DND-41 (cell line): Measurements from ENCODE around the gene INPP5J.

ENCODE experiments used
- ATAC-seq: fragments of 200-7000 bp; cut with Tn5 transposase; 3 replicates; pipeline ENCODE4 v1.9.1; 2021; ENCODE audit warnings: low read depth; ENCODE audit not compliant: insufficient read depth
- DNase-seq: peaks from one replicate; pipeline ENCODE4 v3.0.0-alpha.2; 2020
- H2AFZ ChIP-seq: 2 replicates; pipeline ENCODE4 v1.6.0; 2012; ENCODE audit warnings: low read depth, low read length
- H3K27ac ChIP-seq: 2 replicates; pipeline ENCODE4 v1.5.1; 2012; ENCODE audit warnings: low read length, inconsistent platforms
- H3K27me3 ChIP-seq: fragments of 200-600 bp; sonication (generic); 2 replicates; pipeline ENCODE4 v1.6.0; 2012; ENCODE audit warnings: low read length, mild to moderate bottlenecking, inconsistent platforms; ENCODE audit not compliant: insufficient read depth, poor library complexity
- H3K36me3 ChIP-seq: 2 replicates; pipeline ENCODE4 v1.5.1; 2012; ENCODE audit warnings: low read length, inconsistent platforms; ENCODE audit not compliant: insufficient read depth
- H3K4me1 ChIP-seq: 2 replicates; pipeline ENCODE4 v1.5.1; 2012; ENCODE audit warnings: mild to moderate bottlenecking, low read length; ENCODE audit not compliant: insufficient read depth
- H3K4me2 ChIP-seq: 2 replicates; pipeline ENCODE4 v1.6.0; 2012; ENCODE audit warnings: mild to moderate bottlenecking, moderate library complexity, low read length, inconsistent platforms; ENCODE audit not compliant: insufficient read depth
- H3K4me3 ChIP-seq, 2 experiments: fragments of 200-600 bp in 1 of 2; shearing (Covaris generic) in 1 of 2; 2 replicates each; pipeline ENCODE4 v1.5.1; 2012 to 2016; ENCODE audit warnings: inconsistent platforms in 2 of 2, low read length in 2 of 2, mild to moderate bottlenecking in 2 of 2, low read depth in 1 of 2, moderate library complexity in 1 of 2
- H3K79me2 ChIP-seq: 2 replicates; pipeline ENCODE4 v1.6.0; 2012; ENCODE audit warnings: low read length, inconsistent platforms; ENCODE audit not compliant: insufficient read depth
- H3K9ac ChIP-seq: 2 replicates; pipeline ENCODE4 v1.6.0; 2012; ENCODE audit warnings: low read depth, mild to moderate bottlenecking, inconsistent platforms, low read length, moderate library complexity
- H3K9me3 ChIP-seq: 2 replicates; pipeline ENCODE4 v1.5.1; 2012; ENCODE audit warnings: low read length, moderate library complexity, mild to moderate bottlenecking, inconsistent platforms; ENCODE audit not compliant: insufficient read depth, severe bottlenecking
- H4K20me1 ChIP-seq: 2 replicates; pipeline ENCODE4 v1.6.0; 2012; ENCODE audit warnings: low read length; ENCODE audit not compliant: insufficient read depth
- EZH2 ChIP-seq: IDR thresholded peaks from 3 replicates; pipeline ENCODE4 v1.6.1; 2012; ENCODE audit warnings: borderline replicate concordance, low read depth, mild to moderate bottlenecking, moderate library complexity, low read length, inconsistent platforms; ENCODE audit not compliant: severe bottlenecking
- TF ChIP-seq, protein P1 (sequence below): IDR thresholded peaks from 2 replicates; pipeline ENCODE4 v1.5.1; 2012; ENCODE audit warnings: borderline replicate concordance, low read length, moderate library complexity, mild to moderate bottlenecking; ENCODE audit not compliant: poor library complexity, severe bottlenecking; ENCODE audit errors: extremely low read depth

INPP5J gene

DNA sequence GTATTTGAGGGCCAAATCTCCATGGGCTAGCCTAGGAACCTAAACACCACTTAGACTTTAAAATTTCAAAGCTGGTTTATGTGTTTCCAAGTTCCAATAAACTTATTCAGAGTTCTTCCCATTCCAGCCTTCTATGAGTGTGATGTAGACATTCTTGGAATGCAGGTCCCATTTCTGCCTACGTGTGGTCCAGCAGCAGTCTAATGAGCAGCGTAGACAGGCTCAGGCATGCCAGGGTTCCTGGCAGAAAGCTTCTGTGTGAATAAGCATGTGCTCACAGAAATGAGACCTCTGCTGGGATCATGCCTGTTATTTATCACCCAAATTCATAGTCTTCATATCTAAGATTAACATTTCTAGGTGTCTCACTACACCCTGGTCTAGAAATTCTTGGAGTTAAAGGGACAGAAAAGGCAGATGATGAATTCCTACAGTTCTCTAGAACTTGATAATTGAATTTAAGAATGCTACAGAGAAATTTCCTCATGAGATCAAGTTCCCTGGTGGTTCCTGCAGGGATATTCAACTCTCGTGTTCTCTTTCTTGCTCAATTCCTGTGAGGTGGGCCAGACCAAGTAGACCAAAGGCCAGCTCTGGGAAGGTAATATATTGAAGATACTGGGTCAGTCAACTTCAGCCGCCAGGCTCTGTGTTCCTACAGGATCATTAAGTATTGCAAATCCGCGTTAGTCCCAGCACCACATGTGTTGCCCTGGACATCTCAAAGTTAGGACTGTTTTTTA lies 54.8 kb downstream of the INPP5J start:
- Histone ChIP-seq H2AFZ (no peak overlapping the region), H3K79me2 (peaks cover 39% of the 10 kb centered on the region), H3K9ac (no peak overlapping the region), H4K20me1 (peaks cover 10% of the 10 kb centered on the region; the same call in 1 of the 2 replicates), H3K27ac (no peak overlapping the region), H3K4me3 (no peak overlapping the region), H3K4me2 (no peak overlapping the region), H3K27me3 (no peaks in the 10 kb centered on the region), H3K36me3 (peaks cover 21% of the 10 kb centered on the region; the same call in 1 of the 2 replicates), H3K9me3 (no peaks in the 10 kb centered on the region), H3K4me1 (no peaks in the 10 kb centered on the region)
- DNase-seq (no peak), ATAC-seq (no peak)
- TF ChIP-seq, protein P1, sequence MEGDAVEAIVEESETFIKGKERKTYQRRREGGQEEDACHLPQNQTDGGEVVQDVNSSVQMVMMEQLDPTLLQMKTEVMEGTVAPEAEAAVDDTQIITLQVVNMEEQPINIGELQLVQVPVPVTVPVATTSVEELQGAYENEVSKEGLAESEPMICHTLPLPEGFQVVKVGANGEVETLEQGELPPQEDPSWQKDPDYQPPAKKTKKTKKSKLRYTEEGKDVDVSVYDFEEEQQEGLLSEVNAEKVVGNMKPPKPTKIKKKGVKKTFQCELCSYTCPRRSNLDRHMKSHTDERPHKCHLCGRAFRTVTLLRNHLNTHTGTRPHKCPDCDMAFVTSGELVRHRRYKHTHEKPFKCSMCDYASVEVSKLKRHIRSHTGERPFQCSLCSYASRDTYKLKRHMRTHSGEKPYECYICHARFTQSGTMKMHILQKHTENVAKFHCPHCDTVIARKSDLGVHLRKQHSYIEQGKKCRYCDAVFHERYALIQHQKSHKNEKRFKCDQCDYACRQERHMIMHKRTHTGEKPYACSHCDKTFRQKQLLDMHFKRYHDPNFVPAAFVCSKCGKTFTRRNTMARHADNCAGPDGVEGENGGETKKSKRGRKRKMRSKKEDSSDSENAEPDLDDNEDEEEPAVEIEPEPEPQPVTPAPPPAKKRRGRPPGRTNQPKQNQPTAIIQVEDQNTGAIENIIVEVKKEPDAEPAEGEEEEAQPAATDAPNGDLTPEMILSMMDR = no peak
- TF ChIP-seq EZH2 = no peak

DNA sequence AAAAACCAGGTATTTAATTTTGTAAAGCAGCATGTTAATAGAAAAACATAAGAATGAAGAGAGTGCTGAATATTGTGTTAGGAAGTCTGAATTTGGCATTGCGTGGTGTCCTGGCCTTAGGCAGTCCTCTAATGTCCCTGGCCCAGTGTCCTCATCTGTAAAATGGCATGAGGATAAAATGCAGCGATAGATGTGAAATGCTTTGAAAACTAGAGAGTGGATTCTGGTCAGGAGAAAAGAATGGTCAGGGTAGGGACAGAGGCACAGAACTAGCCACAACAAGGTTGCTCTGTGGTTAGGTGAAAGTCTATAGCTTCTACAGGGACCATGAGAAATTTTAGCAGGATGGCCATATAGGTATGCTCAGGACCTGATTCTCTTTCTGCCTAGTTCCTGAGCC lies 56.1 kb downstream of the INPP5J start:
- H2AFZ ChIP-seq = no peak overlapping the region
- no peak overlapping the region for H3K4me3 ChIP-seq
- H3K4me1 ChIP-seq = no peaks in the 10 kb centered on the region
- no peak overlapping the region for H3K27ac ChIP-seq
- H4K20me1 ChIP-seq = peaks cover 5% of the 10 kb centered on the region; the same call in 1 of the 2 replicates
- ATAC-seq = no peak
- TF ChIP-seq, protein P1 = no peak
- no peak for TF ChIP-seq EZH2
- no peaks in the 10 kb centered on the region for H3K9me3 ChIP-seq
- H3K79me2 ChIP-seq = peaks cover 28% of the 10 kb centered on the region
- DNase-seq = no peak
- H3K9ac ChIP-seq = no peak overlapping the region
- H3K27me3 ChIP-seq = no peaks in the 10 kb centered on the region
- H3K36me3 ChIP-seq = peaks cover 22% of the 10 kb centered on the region
- H3K4me2 ChIP-seq = no peak overlapping the region

DNA sequence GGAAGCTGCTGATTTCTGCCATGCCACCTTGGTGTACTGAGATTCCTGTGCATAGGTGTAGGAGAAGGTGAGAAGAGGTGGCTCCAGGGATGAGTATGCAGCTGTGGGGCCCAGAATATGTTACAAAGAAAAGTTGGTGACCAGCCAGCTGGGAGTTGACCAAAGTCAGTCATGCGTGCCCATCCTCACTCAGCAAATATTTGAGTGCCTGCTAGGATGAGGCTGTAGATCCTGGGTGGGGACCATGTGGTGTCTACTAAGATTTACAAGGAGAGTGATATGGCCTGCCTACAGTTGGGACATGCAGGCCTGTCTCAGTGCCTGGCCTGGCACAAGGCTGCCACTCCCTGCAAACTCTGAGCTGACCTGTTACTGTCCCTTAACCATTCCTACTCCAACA lies 56.6 kb downstream of the INPP5J start:
- no peak overlapping the region for H3K9ac ChIP-seq
- no peak for DNase-seq
- H3K27ac ChIP-seq = no peak overlapping the region
- no peak overlapping the region for H3K4me2 ChIP-seq
- H3K27me3 ChIP-seq = no peaks in the 10 kb centered on the region
- no peaks in the 10 kb centered on the region for H3K9me3 ChIP-seq
- H3K4me1 ChIP-seq = no peaks in the 10 kb centered on the region
- peaks cover 24% of the 10 kb centered on the region for H3K79me2 ChIP-seq
- no peak for ATAC-seq
- no peak overlapping the region for H2AFZ ChIP-seq
- no peak overlapping the region for H3K4me3 ChIP-seq
- H4K20me1 ChIP-seq = 0 out of 2 replicates have a peak, but pooled peaks cover 4% of the 10 kb centered on the region
- TF ChIP-seq, protein P1 = no peak
- no peak for TF ChIP-seq EZH2
- peaks cover 22% of the 10 kb centered on the region for H3K36me3 ChIP-seq
